Stomach (tissue), 9 donors: ENCODE results near the gene EVPLL. TPM values are rescaled to one million over a fixed set of nuclear protein-coding genes. Genes with fewer than 3 reads are reported as not detected.

Experiments
- DNase-seq, 2 donors: peaks; one replicate each; pipeline versions ENCODE4 v3.0.0 to v3.0.0-alpha.2; 2013 to 2019
- H3K27ac ChIP-seq, 5 donors: fragments of 200-600 bp in 4 of 5; sonication (generic) in 4 of 5; one replicate each; pipeline ENCODE4 v1.5.1; 2013 to 2019; ENCODE audit warnings: mild to moderate bottlenecking in 1 of 5, moderate library complexity in 1 of 5
- H3K27me3 ChIP-seq, 3 donors: fragments of 200-600 bp; sonication (generic); one replicate each; pipeline ENCODE4 v1.5.1; 2017 to 2019; ENCODE audit warnings: mixed run types in 1 of 3
- H3K36me3 ChIP-seq, 4 donors: fragments of 200-600 bp; sonication (generic); 1 replicate in 3 of 4; 2 replicates in 1 of 4; pipeline ENCODE4 v1.5.1; 2016 to 2019
- H3K4me1 ChIP-seq, 4 donors: fragments of 200-600 bp; sonication (generic); one replicate each; pipeline ENCODE4 v1.5.1; 2016 to 2019
- H3K4me3 ChIP-seq, 4 donors: fragments of 200-600 bp; sonication (generic) in 3 of 4; one replicate each; pipeline ENCODE4 v1.5.1; 2016 to 2019; ENCODE audit warnings: mild to moderate bottlenecking in 1 of 4
- H3K9me3 ChIP-seq, 4 donors: fragments of 200-600 bp; sonication (generic); one replicate each; pipeline ENCODE4 v1.5.1; 2016 to 2019
- CTCF ChIP-seq, 7 experiments: fragments of 450-650 bp in 4 of 7; fragments of 200-600 bp in 3 of 7; sonication (generic) in 3 of 7; IDR thresholded peaks; one replicate each; pipeline ENCODE4 v1.5.1; 2016 to 2019; ENCODE audit warnings: antibody characterized with exemption in 7 of 7, control low read depth in 2 of 7, mild to moderate bottlenecking in 1 of 7
- EP300 ChIP-seq: sonication (generic); formaldehyde crosslinking; IDR thresholded peaks from one replicate; pipeline ENCODE4 v1.6.1; 2017; ENCODE audit warnings: antibody characterized with exemption
- POLR2A ChIP-seq, 4 donors: fragments of 450-650 bp; IDR thresholded peaks; one replicate each; pipeline ENCODE4 v1.6.1; 2016; ENCODE audit warnings: antibody characterized with exemption in 4 of 4, control low read depth in 2 of 4, mild to moderate bottlenecking in 1 of 4, moderate library complexity in 1 of 4
- POLR2AphosphoS5 ChIP-seq, 3 donors: sonication (generic); formaldehyde crosslinking; IDR thresholded peaks; one replicate each; pipeline ENCODE4 v1.6.1; 2016; ENCODE audit warnings: antibody characterized with exemption in 3 of 3
- WGBS, 5 donors: extraction: QIAGEN DNeasy Blood & Tissue Kit in 3 of 5; methylation state at CpG; one replicate each; pipeline versions ENCODE4 v1.1.5 to v1.1.7; 2013 to 2018; 5-methylcytosine and 5-hydroxymethylcytosine counted together
- intact Hi-C: fragments of 100-400 bp; cut with DNase I; formaldehyde crosslinking; loops from one replicate; pipeline ENCODE4 v1.15.1; 2023; ENCODE audit warnings: low total_unique reads
- polyA plus RNA-seq, 3 donors: library from polyadenylated mRNA; stranded (reverse); fragments of 200-250 nt; gene quantifications; one replicate each; pipeline ENCODE4 v1.2.3, GENCODE V29; 2013
- total RNA-seq, 5 donors: library from RNA; depleted of rRNA; stranded (reverse); fragments of >200 nt; gene quantifications; one replicate each; pipeline versions ENCODE4 v1.1.0 to v1.2.3, GENCODE V29; 2014 to 2016
- donor health status: healthy with polysubstance abuse.
- donor health status: Bipolar disorder and iron deficiency.
- donor health status: healthy.

The EVPLL gene
- total and polyA plus RNA-seq, 8 donors: 0.29 to 8.9 (median 0.45) TPM; not detected in 3

- no peak for DNase-seq
- peak overlapping the region in 4 of 5 donors; percentile 66 to 92 (median 85) for H3K27ac ChIP-seq
- TF ChIP-seq EP300: no peak
- no peak for TF ChIP-seq CTCF (IDR thresholded peaks at IDR 0.05)
- no peak for TF ChIP-seq POLR2AphosphoS5 (IDR thresholded peaks at IDR 0.05)
- no peak for TF ChIP-seq POLR2A (IDR thresholded peaks at IDR 0.05)
- H3K27me3 ChIP-seq: no peaks in the 10 kb centered on the region
- intact Hi-C loops: no loop called here
- peaks cover 0 to 21% (median 20%) of the 10 kb centered on the region in 4 donors for H3K36me3 ChIP-seq
- peak overlapping the region; percentile 77 to 94 (median 84) for H3K4me3 ChIP-seq
- H3K9me3 ChIP-seq: no peaks in the 10 kb centered on the region
- 47 to 64% (median 51%) methylated on average over 15 of the region's 15 CpGs for WGBS, 5 donors
- peaks cover 10 to 32% (median 16%) of the 10 kb centered on the region in 4 donors for H3K4me1 ChIP-seq
These were observed 15.5 kb upstream of the EVPLL start for GRCh38 chr17:18361837-18362697.

GRCh38 chr17:18362698-18363100 lies 14.9 kb upstream of the EVPLL start:
- intact Hi-C loops: no loop called here
- WGBS, 5 donors: 3 to 6% (median 4%) methylated on average over 14 of the region's 14 CpGs

GRCh38 chr17:18363101-18364049 lies 14.2 kb upstream of the EVPLL start, which contains the start of gene SHMT1:
Gene SHMT1 (minus strand): TSS chr17:18363550. CDS start chr17:18355981, 7,569 bp downstream.
- WGBS, 5 donors: 0 to 1% (median 0%) methylated on average over 22 to 76 of the region's 76 CpGs
- Histone ChIP-seq H3K27me3 (no peaks in the 10 kb centered on the region), H3K36me3 (peaks cover 0 to 20% (median 18%) of the 10 kb centered on the region in 4 donors), H3K9me3 (no peaks in the 10 kb centered on the region), H3K4me3 (peak within 1 kb of the TSS; percentile 77 to 94 (median 84)), H3K4me1 (peaks cover 10 to 24% (median 16%) of the 10 kb centered on the region in 4 donors), H3K27ac (peak within 1 kb of the TSS; percentile 58 to 92 (median 82))
- peak; percentile 97 for DNase-seq
- TF ChIP-seq POLR2AphosphoS5 (IDR thresholded peaks at IDR 0.05): peak; percentile 55 to 91 (median 76)
- no peak for TF ChIP-seq CTCF (IDR thresholded peaks at IDR 0.05)
- TF ChIP-seq POLR2A (IDR thresholded peaks at IDR 0.05): no peak
- no peak for TF ChIP-seq EP300
- intact Hi-C loops: no loop called here

More at GRCh38 chr17:18362698-18363100, 14.9 kb upstream of the EVPLL start:
- peak; percentile 64 to 73 for DNase-seq
- Histone ChIP-seq H3K9me3 (no peaks in the 10 kb centered on the region), H3K36me3 (peaks cover 0 to 21% (median 20%) of the 10 kb centered on the region in 4 donors), H3K4me1 (peaks cover 10 to 26% (median 16%) of the 10 kb centered on the region in 4 donors), H3K27me3 (no peaks in the 10 kb centered on the region), H3K27ac (peak overlapping the region; percentile 58 to 92 (median 82)), H3K4me3 (peak overlapping the region; percentile 77 to 94 (median 84))
- no peak for TF ChIP-seq CTCF (IDR thresholded peaks at IDR 0.05)
- TF ChIP-seq POLR2A (IDR thresholded peaks at IDR 0.05): no peak

- Histone ChIP-seq H3K9me3 (no peaks in the 10 kb centered on the region), H3K36me3 (peaks cover 0 to 12% (median 10%) of the 10 kb centered on the region in 4 donors), H3K4me1 (peaks cover 10 to 24% (median 16%) of the 10 kb centered on the region in 4 donors), H3K27ac (no peak overlapping the region), H3K27me3 (no peaks in the 10 kb centered on the region), H3K4me3 (no peak overlapping the region)
- no peak for TF ChIP-seq EP300
- TF ChIP-seq CTCF (IDR thresholded peaks at IDR 0.05): no peak
- no peak for TF ChIP-seq POLR2AphosphoS5 (IDR thresholded peaks at IDR 0.05)
- no peak for TF ChIP-seq POLR2A (IDR thresholded peaks at IDR 0.05)
- no peak for DNase-seq
- intact Hi-C loops: no loop called here
- 76 to 85% (median 80%) methylated on average over 6 of the region's 6 CpGs for WGBS, 5 donors
These were observed 13.4 kb upstream of the EVPLL start for GRCh38 chr17:18364166-18364565.
